NCI-H2029 (cell line): Measurements from ENCODE around the gene LASP1.
"Not testable (repeated sequence)": the region's sequence is repeated elsewhere in the genome, so short reads cannot be mapped to it uniquely, and the experiment has no call there.

Experiments
- DNase-seq: peaks from one replicate; lab custom pipeline; 2025; lab: John Stamatoyannopoulos, UW

The LASP1 gene

GRCh38 chr17:38939987-38940386 is 70.1 kb downstream of the LASP1 start:
- DNase-seq = no peak

DNA sequence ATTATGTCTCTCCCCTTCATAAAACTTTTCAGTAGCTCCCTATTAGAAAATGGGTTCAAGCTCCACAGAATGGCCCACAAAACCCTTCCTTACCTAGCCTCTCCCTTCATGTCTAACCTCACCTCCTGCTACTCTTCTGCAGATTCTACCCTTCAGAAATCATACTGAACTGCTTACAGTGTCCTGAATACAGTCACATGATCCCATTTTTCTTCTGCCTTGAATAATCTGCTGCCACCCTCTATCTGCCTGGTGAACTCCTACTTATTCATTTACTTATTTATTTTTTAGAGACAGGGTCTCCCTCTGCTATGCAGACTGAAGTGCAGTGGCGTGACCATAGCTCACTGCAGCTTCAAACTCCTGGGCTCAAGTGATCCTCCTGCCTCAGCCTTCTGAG is 70.5 kb downstream of the LASP1 start:
- no peak for DNase-seq

GRCh38 chr17:38942696-38943334 is 73.0 kb downstream of the LASP1 start:
- no peak for DNase-seq

GRCh38 chr17:38943607-38944006 is 73.7 kb downstream of the LASP1 start:
- no peak for DNase-seq

- DNase-seq = no peak
Observed at GRCh38 chr17:38947189-38947588, 77.3 kb downstream of the LASP1 start.

DNA sequence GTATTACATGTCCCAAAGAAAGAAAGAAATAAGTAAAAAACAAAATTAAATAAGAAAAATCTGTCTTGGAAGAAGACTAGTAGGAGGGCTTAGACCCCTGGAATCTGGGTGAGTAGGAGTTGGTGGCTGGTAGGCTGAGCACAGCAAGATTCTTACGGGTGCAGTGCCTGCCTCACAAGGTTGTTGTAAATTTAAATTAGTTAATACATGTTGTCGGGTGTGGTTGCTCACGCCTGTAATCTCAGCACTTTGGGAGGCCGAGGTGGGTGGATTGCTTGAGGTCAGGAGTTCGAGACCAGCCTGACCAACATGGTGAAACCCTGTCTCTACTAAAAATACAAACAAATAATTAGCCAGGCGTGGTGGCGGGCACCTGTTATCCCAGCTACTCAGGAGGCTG is 83.9 kb downstream of the LASP1 start:
- not testable (repeated sequence) for DNase-seq

DNA sequence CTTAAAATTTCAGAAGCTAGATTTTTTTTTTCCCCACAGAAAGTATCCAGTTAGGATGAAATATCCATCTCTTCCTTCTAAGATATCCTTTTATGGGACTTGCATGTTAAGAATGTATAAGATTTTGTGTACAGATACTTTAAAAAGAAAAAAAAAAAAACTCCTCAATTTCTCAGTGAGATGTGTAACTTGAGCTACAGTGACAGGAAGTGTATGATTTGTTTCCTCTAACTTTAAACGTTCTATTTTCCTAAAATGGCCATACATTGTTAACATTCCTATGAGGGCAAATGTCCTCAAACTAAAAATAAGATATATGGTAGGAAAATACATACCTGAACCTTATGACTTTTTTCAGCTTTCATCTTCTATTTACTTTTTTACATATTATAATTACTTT is 88.5 kb downstream of the LASP1 start:
- DNase-seq = no peak

DNA sequence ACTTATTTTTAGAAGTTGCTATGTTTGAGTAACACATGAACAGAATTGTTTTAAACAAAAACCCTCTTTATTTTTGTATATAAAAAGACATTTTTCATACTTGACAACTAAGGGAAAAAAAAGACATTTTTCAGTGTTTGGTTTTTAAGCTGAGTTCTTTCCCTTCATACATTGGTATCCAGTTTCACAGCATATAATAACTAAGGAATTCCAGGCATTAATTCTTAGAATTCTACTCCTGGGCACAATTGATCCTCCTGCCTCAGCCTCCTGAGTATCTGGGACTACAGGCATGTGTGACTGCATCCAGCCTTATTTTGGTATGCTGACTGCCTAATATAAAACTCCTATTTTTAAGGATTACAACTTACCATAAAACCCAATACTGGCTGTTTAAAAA is 88.9 kb downstream of the LASP1 start:
- no peak for DNase-seq

- no peak for DNase-seq
Observed at GRCh38 chr17:38959508-38959907, 89.7 kb downstream of the LASP1 start.

DNA sequence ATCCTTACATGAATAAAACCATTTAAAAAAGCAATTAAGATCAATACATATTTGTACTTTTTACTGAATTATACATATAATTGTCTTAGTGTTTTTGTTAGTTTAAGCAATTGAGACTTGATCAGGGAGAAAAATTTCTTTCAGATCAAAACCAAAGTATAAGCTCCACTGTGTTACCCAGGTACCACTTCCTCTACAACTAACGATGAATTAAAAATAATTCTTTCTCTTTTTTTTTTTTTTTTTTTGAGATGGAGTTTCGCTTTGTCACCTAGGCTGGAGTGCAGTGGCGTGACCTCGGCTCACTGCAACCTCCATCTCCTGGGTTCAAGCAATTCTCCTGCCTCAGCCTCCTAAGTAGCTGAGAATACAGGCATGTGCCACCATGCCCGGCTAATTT is 90.5 kb downstream of the LASP1 start:
- no peak for DNase-seq

DNA sequence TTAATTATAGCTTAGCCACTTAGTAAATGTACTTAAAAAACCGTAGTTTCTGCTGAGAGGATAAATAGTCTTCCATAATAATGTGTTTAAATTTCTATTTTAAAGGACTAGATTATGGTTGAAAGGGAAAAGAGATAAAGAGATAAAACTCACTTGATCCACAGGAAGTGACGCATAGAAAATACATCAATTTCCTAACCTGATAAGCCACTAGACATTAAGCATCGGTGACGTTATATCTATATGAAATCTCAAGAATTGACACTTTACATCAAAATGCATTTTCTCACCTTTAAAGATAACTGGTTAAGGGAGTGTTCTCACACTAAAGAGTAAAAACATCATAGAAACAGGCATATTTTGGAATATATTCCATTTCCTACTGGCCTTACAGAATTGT is 91.6 kb downstream of the LASP1 start:
- DNase-seq = no peak

GRCh38 chr17:38967290-38967738 is 97.5 kb downstream of the LASP1 start, which contains the start of gene FBXO47:
Gene FBXO47 (minus strand): TSS chr17:38967403. CDS start chr17:38963025, 4,378 bp downstream.
- DNase-seq = peak; percentile 62

DNA sequence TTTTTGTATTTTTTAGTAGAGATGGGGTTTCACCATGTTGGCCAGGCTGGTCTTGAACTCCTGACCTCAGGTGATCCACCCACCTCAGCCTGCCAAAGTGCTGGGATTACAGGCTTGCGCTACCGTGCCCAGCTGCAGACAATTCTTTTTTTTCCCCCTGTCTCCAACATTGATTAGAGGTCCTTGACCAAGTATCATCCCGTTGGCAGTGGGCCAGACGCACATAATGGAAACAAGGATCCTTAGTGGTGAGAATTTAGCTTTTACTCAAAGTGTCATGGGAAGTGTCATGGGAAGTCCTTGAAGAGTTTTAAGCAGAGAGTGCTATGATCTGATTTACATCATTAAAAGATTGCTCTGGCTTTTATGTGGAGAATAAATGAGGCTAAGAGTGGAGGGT is 99.4 kb downstream of the LASP1 start:
- DNase-seq = no peak

- DNase-seq = no peak
Observed at GRCh38 chr17:38970128-38970527, 100.3 kb downstream of the LASP1 start.

DNA sequence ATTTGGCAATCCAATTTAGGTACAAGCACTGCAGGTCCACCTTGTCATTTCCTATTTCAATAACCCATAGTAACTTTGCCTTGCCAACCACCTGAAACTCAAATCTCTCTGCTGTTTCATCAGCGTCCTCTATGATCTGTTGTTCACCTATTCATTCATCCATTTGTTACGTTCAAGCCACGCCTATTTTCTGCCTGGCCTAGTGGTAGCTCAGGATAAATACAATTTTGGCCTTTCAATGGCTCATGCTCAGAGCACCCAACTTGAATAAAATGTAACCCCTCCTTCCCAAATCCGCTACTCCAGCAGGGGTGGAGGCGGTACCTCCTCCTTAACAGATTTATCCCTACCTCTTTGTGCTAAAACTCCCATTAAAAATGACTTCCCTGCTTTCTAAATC is 100.9 kb downstream of the LASP1 start:
- no peak for DNase-seq
